Measurements from ENCODE around the gene PREX1. TPM values are rescaled to one million over a fixed set of nuclear protein-coding genes. Genes with fewer than 3 reads are reported as not detected.

The PREX1 gene
- total RNA-seq, 1 donor from 2014 or later, result 20.8 TPM

- no peaks in the 10 kb centered on the region for H3K36me3 Mint-ChIP-seq
- TF ChIP-seq CTCF (conservative IDR thresholded peaks at IDR 0.05), result no peak
- H3K27ac Mint-ChIP-seq, result no peak overlapping the region
- peaks cover 27% of the 10 kb centered on the region for H3K4me1 Mint-ChIP-seq (ENCODE audit: unreplicated experiment)
- H3K4me3 Mint-ChIP-seq, result no peak overlapping the region
- no peaks in the 10 kb centered on the region for H3K9me3 Mint-ChIP-seq
- no peak for DNase-seq (ENCODE audit: extremely low spot score, unreplicated experiment)
- H3K27me3 Mint-ChIP-seq, result peaks cover 54% of the 10 kb centered on the region
These were observed 8.7 kb downstream of the PREX1 start for GRCh38 chr20:48819089-48819488.

GRCh38 chr20:48818481-48818987, 9.3 kb downstream of the PREX1 start:
- TF ChIP-seq CTCF (conservative IDR thresholded peaks at IDR 0.05), result no peak
- Mint-ChIP-seq H3K4me3 (no peak overlapping the region), H3K36me3 (no peaks in the 10 kb centered on the region), H3K27me3 (peaks cover 51% of the 10 kb centered on the region), H3K27ac (no peak overlapping the region), H3K4me1 (ENCODE audit: unreplicated experiment) (peaks cover 27% of the 10 kb centered on the region), H3K9me3 (no peaks in the 10 kb centered on the region)
- DNase-seq (ENCODE audit: extremely low spot score, unreplicated experiment), result no peak

GRCh38 chr20:48818031-48818370, 9.8 kb downstream of the PREX1 start:
- no peaks in the 10 kb centered on the region for H3K9me3 Mint-ChIP-seq
- peaks cover 27% of the 10 kb centered on the region for H3K4me1 Mint-ChIP-seq (ENCODE audit: unreplicated experiment)
- H3K36me3 Mint-ChIP-seq, result no peaks in the 10 kb centered on the region
- H3K27ac Mint-ChIP-seq, result no peak overlapping the region
- DNase-seq (ENCODE audit: extremely low spot score, unreplicated experiment), result no peak
- H3K4me3 Mint-ChIP-seq, result no peak overlapping the region
- peaks cover 48% of the 10 kb centered on the region for H3K27me3 Mint-ChIP-seq
- TF ChIP-seq CTCF (conservative IDR thresholded peaks at IDR 0.05), result no peak

GRCh38 chr20:48817367-48818030, 10.3 kb downstream of the PREX1 start:
- TF ChIP-seq CTCF (conservative IDR thresholded peaks at IDR 0.05), result no peak
- no peak overlapping the region for H3K4me3 Mint-ChIP-seq
- DNase-seq (ENCODE audit: extremely low spot score, unreplicated experiment), result no peak
- no peaks in the 10 kb centered on the region for H3K36me3 Mint-ChIP-seq
- H3K27me3 Mint-ChIP-seq, result peaks cover 44% of the 10 kb centered on the region
- no peak overlapping the region for H3K27ac Mint-ChIP-seq
- peaks cover 24% of the 10 kb centered on the region for H3K4me1 Mint-ChIP-seq (ENCODE audit: unreplicated experiment)
- no peaks in the 10 kb centered on the region for H3K9me3 Mint-ChIP-seq

- no peak overlapping the region for H3K27ac Mint-ChIP-seq
- no peak for DNase-seq (ENCODE audit: extremely low spot score, unreplicated experiment)
- TF ChIP-seq CTCF (conservative IDR thresholded peaks at IDR 0.05), result no peak
- peaks cover 23% of the 10 kb centered on the region for H3K4me1 Mint-ChIP-seq (ENCODE audit: unreplicated experiment)
- no peak overlapping the region for H3K4me3 Mint-ChIP-seq
- no peaks in the 10 kb centered on the region for H3K9me3 Mint-ChIP-seq
- H3K36me3 Mint-ChIP-seq, result peaks cover 2% of the 10 kb centered on the region
- H3K27me3 Mint-ChIP-seq, result peaks cover 42% of the 10 kb centered on the region
These were observed 11.3 kb downstream of the PREX1 start for GRCh38 chr20:48816282-48817205.

All from type B pancreatic cell (in vitro differentiated cells).